A549 (cell line): Measurements from ENCODE around the gene GPR173.

Experiments
- BHLHE40 ChIP-seq: IDR thresholded peaks from 2 replicates; pipeline ENCODE4 v1.6.1; 2012; ENCODE audit warnings: low read depth, low read length, inconsistent platforms
- CBX8 ChIP-seq: fragments of 200-600 bp; sonication (generic); IDR thresholded peaks from 2 replicates; pipeline ENCODE4 v1.6.1; 2016
- CHD2 ChIP-seq: fragments of 150-350 bp; IDR thresholded peaks from 2 replicates; pipeline ENCODE4 v1.6.1; 2014; ENCODE audit warnings: low read length; ENCODE audit not compliant: partially characterized antibody
- CHD4 ChIP-seq: fragments of 200-600 bp; sonication (generic); IDR thresholded peaks from 2 replicates; pipeline ENCODE4 v1.6.1; 2016; ENCODE audit warnings: antibody characterized with exemption, mild to moderate bottlenecking, borderline replicate concordance
- EP300 ChIP-seq, 2 experiments: fragments of >200 bp; sonication (Bioruptor Twin); formaldehyde crosslinking; IDR thresholded peaks; 2 replicates in 1 of 2; 3 replicates in 1 of 2; pipeline ENCODE4 v1.6.1; 2016 to 2017
- JUNB ChIP-seq: fragments of >200 bp; sonication (Bioruptor Twin); formaldehyde crosslinking; IDR thresholded peaks from 2 replicates; pipeline ENCODE4 v1.6.1; 2016
- SMC3 ChIP-seq: fragments of >200 bp; sonication (Bioruptor Twin); formaldehyde crosslinking; IDR thresholded peaks from 3 replicates; pipeline ENCODE4 v1.6.1; 2018; ENCODE audit warnings: inconsistent platforms
- TF ChIP-seq, protein P1 (sequence below): fragments of 250-450 bp; sonication (Bioruptor Pico); IDR thresholded peaks from 2 replicates; pipeline ENCODE4 v1.5.0; 2021; ENCODE audit warnings: mild to moderate bottlenecking, moderate library complexity, borderline replicate concordance
- TF ChIP-seq, protein P2 (sequence below): fragments of >200 bp; sonication (Bioruptor Twin); formaldehyde crosslinking; IDR thresholded peaks from 3 replicates; pipeline ENCODE4 v1.5.1; 2016

DNA sequence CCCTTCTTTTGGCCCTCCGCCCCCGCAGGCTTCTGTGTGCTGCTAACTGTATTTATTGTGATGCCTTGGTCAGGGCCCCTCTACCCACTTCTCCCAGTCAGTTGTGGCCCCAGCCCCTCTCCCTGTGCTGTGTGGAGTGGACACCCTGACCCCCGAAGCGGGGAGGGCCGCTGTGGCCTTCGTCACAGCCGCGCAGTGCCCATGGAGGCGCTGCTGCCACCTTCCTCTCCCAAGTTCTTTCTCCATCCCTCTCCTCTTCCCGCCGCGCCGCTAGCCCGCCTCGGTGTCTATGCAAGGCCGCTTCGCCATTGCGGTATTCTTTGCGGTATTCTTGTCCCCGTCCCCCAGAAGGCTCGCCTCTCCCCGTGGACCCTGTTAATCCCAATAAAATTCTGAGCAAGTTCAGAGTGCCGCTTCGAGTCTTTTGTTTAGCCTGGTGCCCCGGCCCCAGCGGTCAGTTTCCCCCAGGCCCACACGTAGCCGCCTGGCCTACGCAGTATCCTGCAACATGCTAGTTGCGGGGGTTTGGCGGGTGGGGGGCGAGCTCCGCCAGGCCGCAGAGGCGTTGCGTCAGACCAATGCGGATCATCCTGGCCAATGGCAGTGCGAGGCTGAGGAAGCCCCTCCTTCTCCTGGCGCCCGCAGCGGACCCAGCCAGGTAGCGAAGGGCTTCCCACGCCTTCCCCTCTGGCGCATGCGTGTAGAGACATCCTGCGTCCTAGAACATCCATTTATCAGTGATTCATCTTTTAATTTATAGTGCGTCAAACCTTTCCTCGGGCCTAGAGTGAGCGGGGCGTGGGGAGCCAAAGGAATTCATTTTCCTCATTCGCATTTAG is 39.8 kb downstream of the GPR173 start:
- TF ChIP-seq, protein P1, sequence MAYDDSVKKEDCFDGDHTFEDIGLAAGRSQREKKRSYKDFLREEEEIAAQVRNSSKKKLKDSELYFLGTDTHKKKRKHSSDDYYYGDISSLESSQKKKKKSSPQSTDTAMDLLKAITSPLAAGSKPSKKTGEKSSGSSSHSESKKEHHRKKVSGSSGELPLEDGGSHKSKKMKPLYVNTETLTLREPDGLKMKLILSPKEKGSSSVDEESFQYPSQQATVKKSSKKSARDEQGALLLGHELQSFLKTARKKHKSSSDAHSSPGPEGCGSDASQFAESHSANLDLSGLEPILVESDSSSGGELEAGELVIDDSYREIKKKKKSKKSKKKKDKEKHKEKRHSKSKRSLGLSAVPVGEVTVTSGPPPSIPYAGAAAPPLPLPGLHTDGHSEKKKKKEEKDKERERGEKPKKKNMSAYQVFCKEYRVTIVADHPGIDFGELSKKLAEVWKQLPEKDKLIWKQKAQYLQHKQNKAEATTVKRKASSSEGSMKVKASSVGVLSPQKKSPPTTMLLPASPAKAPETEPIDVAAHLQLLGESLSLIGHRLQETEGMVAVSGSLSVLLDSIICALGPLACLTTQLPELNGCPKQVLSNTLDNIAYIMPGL = no peak
- TF ChIP-seq, protein P2, sequence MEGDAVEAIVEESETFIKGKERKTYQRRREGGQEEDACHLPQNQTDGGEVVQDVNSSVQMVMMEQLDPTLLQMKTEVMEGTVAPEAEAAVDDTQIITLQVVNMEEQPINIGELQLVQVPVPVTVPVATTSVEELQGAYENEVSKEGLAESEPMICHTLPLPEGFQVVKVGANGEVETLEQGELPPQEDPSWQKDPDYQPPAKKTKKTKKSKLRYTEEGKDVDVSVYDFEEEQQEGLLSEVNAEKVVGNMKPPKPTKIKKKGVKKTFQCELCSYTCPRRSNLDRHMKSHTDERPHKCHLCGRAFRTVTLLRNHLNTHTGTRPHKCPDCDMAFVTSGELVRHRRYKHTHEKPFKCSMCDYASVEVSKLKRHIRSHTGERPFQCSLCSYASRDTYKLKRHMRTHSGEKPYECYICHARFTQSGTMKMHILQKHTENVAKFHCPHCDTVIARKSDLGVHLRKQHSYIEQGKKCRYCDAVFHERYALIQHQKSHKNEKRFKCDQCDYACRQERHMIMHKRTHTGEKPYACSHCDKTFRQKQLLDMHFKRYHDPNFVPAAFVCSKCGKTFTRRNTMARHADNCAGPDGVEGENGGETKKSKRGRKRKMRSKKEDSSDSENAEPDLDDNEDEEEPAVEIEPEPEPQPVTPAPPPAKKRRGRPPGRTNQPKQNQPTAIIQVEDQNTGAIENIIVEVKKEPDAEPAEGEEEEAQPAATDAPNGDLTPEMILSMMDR = no peak
- TF ChIP-seq SMC3 (no peak), CHD2 (no peak), CHD4 (no peak), EP300 (IDR thresholded peaks at IDR 0.05) (no peak), CBX8 (no peak), BHLHE40 (no peak), JUNB (no peak)
